ENCODE data around the gene PIRT.

The PIRT gene

DNA sequence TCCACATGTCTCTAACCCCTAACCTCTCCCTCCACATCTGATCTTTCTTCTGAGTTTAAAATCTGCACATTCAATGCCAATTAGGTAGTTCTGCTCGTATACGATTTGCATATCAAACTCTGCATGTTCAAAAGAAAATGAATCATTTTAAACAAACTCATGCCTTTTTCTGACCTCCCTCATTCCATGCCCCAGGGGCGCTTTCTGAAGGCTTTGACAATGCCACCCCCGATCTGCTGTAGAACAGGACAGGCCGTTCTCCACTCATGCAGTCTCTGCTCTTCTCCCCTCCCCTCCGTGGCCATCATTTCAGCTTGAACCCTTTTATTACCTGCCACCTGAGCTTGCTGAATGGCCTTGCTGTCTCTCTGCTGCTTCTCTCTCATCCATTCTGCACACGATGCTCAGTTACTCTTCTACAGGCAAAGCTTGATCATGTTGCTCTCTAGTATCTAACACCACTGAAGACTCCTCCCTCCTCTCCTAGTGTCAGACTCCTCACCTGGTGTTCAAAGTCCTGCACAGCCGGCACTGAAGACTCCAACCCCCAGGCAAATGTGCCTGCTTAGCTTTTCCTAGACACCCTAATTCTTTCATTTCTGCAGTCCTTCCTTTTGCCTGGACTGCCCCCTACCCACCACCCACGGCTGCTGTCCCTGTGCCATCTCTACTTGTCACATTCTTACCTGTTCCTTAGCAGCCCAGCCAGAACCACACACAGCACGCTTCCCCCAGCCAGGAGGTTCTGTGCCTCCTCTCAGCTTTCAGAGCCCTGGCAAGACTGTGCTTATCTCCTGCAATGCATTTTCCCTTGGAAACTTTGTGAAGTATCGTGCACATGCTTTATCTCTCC is 40.2 kb downstream of the PIRT start:
- CTCF ChIA-PET, result no interaction called here

DNA sequence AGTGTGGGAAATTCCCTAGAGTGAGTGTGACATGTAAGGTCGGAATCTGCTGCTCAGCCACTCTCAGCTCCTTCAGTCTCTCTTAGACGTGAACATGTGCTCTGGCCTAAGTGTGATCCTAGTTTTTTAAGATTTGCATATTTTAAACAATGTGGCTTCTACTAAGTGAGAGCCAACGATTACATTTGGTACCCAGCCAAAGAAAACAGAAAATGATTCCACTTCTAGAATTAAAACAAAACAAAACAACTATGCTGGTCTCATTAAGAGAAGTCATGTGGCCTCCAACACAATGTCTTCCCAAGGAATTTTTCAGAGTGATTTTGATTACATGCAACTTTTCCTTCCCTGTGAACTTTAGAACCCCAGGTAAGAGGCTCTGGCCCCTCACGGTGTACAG is 44.1 kb downstream of the PIRT start:
- ChIA-PET POLR2A (no interaction called here), CTCF (no interaction called here)
- TF ChIP-seq CTCF (IDR thresholded peaks at IDR 0.05; ENCODE audit: control extremely low read depth, extremely low read depth, low read depth, missing control alignments), result no peak
- DNase-seq (ENCODE audit: extremely low spot score), result no peak

More for the DNA sequence above, 40.2 kb downstream of the PIRT start:
- POLR2A ChIA-PET, result no interaction called here
- no peak for TF ChIP-seq CTCF (IDR thresholded peaks at IDR 0.05; ENCODE audit: control extremely low read depth, extremely low read depth, low read depth, missing control alignments)
- no peak for DNase-seq (ENCODE audit: extremely low spot score)

DNA sequence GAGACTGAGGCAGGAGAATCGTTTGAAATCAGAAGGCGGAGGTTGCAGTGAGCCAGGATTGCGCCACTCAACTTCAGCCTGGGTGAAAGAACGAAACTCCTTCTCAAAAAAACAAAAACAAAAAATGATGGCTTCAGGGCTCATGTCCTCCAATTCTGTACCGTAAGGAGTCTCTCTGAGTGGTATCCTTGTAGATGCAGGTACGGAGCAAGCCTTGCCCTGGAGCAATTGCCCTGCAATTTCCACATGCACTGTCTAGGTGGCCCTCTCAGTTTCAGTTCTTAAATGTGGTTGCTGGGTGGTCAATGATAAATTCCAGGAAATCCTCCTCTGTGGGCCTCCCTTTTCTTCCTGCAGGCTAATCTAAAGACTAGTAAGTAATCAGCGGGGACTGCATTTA is 44.6 kb downstream of the PIRT start:
- TF ChIP-seq CTCF (IDR thresholded peaks at IDR 0.05; ENCODE audit: control extremely low read depth, extremely low read depth, low read depth, missing control alignments), result no peak
- ChIA-PET CTCF (no interaction called here), POLR2A (no interaction called here)
- DNase-seq (ENCODE audit: extremely low spot score), result no peak

DNA sequence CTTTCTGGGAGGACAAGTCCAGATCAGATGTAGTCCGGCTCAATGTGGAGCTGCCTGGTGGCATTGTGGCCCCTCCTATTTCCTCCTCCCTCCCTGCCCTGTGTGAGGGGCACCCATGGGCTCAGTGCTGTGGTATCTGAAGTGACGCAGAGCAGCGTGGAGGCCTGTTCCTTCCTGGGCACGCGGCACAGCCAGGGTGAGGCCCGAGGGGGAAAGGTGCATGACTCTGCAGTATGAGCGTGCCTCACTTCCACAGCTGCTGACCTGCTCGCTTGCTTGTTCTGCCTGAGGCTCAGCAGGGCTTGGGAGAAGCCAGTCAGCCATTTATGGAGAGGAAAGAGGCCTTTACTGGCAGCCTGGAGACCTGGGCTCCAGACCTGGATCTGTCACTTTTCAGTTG is 45.7 kb downstream of the PIRT start:
- ChIA-PET CTCF (no interaction called here), POLR2A (no interaction called here)
- TF ChIP-seq CTCF (IDR thresholded peaks at IDR 0.05; ENCODE audit: control extremely low read depth, extremely low read depth, low read depth, missing control alignments), result no peak
- no peak for DNase-seq (ENCODE audit: extremely low spot score)

GRCh38 chr17:10790491-10791401 is 47.1 kb downstream of the PIRT start:
- ChIA-PET CTCF (interaction anchor here (1.3 kb wide), 1 partner anchor 18 kb away, joined by 4 read pairs; no protein-coding TSS in a partner anchor), POLR2A (no interaction called here)
- TF ChIP-seq CTCF (IDR thresholded peaks at IDR 0.05; ENCODE audit: control extremely low read depth, extremely low read depth, low read depth, missing control alignments), result no peak
- no peak for DNase-seq (ENCODE audit: extremely low spot score)

GRCh38 chr17:10789694-10790271 is 48.1 kb downstream of the PIRT start:
- DNase-seq (ENCODE audit: extremely low spot score), result no peak
- no peak for TF ChIP-seq CTCF (IDR thresholded peaks at IDR 0.05; ENCODE audit: control extremely low read depth, extremely low read depth, low read depth, missing control alignments)
- POLR2A ChIA-PET, result no interaction called here
- CTCF ChIA-PET, result interaction anchor here (1.1 to 1.3 kb wide), 2 partner anchors 17 to 20 kb away, joined by 3 to 4 read pairs; no protein-coding TSS in a partner anchor

All from GM10248 (cell line).